DMS53 (cell line): ENCODE measurements around the gene BTBD10.
"Not testable (repeated sequence)": the region's sequence is repeated elsewhere in the genome, so short reads cannot be mapped to it uniquely, and the experiment has no call there.

Experiments used
- DNase-seq: peaks from one replicate; lab custom pipeline; 2025; lab: John Stamatoyannopoulos, UW

The BTBD10 gene

DNA sequence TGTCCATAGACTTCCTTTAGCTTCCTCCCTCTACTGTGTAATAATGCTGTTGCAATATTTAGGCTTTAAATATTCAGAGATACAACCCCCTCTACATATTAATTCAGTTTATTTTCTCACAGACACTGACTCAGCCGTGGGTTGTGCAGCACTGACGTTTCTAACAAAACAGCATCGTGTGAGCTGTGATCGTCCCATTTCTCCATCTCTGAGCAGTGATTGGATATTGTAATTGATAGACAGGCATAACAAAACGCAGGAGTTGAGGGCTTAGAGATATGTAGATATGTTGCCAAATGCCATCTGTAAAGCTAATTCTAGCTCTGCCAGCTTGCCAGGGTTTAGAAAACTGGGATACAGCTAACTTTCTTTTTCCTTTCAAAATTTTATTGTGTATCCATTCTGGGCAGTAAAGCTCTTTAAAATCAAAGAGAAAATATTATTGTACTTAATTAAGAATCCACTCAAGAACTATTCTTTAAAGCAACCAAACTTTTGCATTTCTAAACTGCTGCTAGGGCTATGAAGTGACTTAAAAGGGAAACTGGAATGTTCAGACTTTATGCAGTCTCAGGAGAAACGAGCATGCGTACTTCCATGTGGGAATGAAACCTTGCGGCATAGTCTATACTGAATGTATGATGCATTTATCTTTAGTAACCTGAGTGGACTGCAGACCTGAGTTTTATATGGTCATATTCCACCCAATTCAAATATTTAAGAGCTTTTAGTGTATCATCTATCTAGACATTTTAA, 22.7 kb downstream of the BTBD10 start:
- peak; percentile 62 for DNase-seq

- DNase-seq: no peak
These were observed 24.7 kb downstream of the BTBD10 start for GRCh38 chr11:13438291-13438690.

GRCh38 chr11:13436836-13437235, 26.2 kb downstream of the BTBD10 start:
- not testable (repeated sequence) for DNase-seq

DNA sequence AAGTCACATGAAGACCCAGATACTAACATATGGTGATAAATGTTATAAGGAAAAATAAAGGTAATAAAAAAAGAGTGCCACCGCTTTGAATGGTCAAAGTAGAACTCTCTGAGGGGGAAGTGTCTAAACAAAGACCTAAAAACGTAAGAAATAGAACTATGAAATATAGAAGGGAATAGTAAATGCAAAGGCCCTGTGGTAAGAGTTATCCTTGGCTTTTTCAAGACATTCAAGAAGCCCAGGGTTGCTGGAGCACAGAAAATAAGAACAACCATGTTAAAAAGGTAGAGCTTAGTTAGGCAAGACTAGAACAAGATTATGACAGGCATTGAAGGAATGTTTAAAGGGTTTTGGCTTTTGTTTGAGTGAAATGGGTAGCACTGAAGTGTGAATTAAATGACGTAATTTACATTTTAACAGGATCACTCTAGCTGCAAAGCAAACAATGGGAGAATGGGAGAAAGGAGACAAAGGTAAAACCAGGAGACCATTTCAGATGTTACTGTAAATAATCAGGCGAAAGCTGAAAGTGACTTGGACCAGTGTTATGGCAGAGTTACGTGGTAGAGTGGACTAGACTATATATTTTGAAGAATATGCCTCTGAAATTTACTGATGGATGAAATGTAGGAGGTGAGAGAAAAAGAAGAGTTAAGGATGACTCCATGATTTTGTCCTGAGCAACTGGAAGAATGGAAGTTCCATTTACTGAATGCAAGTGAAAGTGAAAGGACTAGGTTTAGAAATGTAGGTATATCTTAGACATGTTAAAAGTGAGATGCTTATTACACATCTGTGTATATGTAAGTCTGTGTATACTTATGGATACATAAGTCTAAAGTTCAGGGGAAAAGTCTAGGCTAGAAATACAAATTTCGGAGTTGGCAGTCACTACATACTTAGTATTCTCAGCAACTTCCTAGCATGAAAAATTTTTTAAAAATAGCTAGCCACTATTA, 28.5 kb downstream of the BTBD10 start:
- peak; percentile 28 for DNase-seq

GRCh38 chr11:13433437-13433836, 29.6 kb downstream of the BTBD10 start:
- no peak for DNase-seq

DNA sequence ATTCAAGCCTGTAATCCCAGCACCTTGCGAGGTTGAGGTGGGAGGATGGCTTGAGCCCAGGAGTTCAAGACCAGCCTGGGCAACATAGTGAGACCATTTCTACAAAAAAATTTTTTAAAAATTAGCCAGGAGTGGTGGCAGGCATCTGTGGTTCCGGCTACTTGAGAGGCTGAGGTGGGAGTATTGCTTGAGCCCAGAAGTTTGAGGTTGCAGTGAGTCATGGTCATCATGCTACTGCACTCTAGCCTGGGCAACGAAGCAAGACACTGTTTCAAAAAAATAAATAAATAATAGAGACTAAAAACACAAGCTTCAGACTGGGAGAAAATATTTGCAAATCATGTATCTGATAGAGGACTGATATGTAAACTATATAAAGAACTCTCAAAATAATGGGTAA, 33.2 kb downstream of the BTBD10 start:
- no peak for DNase-seq

- no peak for DNase-seq
These were observed 33.7 kb downstream of the BTBD10 start for GRCh38 chr11:13429288-13429687.

GRCh38 chr11:13427440-13427839, 35.6 kb downstream of the BTBD10 start:
- no peak for DNase-seq

GRCh38 chr11:13423372-13423771, 39.6 kb downstream of the BTBD10 start:
- DNase-seq: no peak

- no peak for DNase-seq
These were observed 41.5 kb downstream of the BTBD10 start for GRCh38 chr11:13421561-13421960.

DNA sequence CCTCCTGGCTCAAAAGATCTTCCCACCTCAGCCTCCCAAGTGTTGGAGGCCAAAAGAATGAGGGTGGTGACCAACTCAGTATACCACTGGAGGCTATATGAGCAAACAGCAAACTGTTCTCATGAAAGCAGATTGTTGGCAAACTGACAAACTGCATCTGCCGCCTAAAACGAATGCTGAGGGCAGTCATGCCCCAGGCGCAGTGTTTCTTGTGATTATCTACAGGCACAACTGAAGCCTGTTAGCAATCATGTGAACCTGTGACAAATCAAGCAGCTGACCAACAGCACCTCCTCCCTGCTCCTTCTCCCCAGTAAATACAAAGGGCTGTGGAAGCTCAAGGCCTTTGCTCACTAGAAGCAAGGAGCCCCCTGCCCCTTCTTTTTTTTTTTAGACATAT, 47.8 kb downstream of the BTBD10 start:
- DNase-seq: no peak

DNA sequence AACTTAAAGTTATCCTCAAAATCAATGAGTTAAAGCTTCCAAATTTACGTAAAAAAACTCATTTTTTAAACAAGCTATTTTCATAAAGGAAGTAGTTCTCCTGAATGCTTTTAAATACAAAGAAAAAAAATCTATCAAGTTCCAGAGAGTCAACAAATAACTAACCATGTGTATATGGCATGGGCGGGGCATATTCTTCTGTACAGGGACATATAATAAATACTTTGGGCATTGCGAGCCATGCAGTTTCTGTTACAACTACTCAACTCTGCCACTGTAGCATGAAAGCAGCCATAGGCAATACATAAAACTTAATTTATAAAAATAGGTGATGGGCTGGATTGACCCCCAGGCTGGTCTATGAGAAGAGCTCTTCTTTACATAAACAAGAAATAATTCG, 57.8 kb downstream of the BTBD10 start:
- DNase-seq: no peak

DNA sequence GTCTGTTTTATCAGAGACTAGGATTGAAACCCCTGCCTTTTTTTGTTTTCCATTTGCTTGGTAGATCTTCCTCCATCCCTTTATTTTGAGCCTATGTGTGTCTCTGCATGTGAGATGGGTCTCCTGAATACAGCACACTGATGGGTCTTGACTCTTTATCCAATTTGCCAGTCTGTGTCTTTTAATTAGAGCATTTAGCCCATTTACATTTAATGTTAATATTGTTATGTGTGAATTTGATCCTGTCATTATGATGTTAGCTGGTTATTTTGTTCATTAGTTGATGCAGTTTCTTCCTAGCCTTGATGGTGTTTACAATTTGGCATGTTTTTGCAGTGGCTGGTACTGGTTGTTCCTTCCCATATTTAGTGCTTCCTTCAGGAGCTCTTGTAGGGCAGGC, 64.7 kb downstream of the BTBD10 start:
- not testable (repeated sequence) for DNase-seq

- peak; percentile 60 for DNase-seq
These were observed 71.8 kb downstream of the BTBD10 start for GRCh38 chr11:13391217-13391616.

DNA sequence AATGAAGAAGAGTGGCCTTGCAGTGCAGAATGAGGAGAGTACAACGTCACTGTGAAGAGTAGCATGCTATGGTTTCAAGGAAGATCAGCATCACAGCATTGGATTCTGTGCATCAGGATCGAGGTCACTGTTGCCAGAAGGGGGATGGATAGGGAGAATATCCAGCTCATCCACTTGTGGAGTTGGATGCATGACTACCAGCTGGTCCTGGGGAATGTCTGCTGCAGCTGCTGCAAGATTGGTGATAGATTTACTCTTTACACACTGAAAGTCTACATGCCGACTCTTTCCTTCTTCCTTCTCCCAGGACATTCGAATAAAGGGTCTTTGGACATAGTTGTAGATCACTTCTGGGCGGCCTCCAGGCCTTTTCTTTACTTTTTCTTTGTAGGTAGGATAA, 74.3 kb downstream of the BTBD10 start:
- peak; percentile 61 for DNase-seq

GRCh38 chr11:13386567-13386966, 76.5 kb downstream of the BTBD10 start:
- peak; percentile 97 for DNase-seq

GRCh38 chr11:13384908-13385640, 77.9 kb downstream of the BTBD10 start:
- peak; percentile 76 for DNase-seq

GRCh38 chr11:13382751-13383150, 80.3 kb downstream of the BTBD10 start:
- DNase-seq: no peak

DNA sequence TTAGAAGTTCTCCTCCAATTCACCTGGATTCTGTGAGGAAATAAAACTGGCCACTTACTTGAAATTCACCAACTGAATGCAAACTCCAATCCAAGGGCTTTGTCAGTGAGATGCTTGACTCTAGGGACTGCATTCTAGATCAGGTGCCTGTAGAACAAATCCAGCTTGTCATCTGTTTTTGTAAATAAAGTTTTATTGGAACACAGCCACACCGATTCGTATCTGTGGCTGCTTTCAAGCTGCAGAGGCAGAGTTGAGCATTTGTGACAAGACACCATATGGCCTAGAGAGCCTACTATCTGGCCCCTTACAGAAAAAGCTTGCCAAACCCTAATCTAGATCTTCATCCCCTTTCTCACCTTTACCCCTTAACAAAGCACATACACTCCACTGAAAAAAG, 82.3 kb downstream of the BTBD10 start:
- no peak for DNase-seq

GRCh38 chr11:13378316-13378715, 84.7 kb downstream of the BTBD10 start:
- no peak for DNase-seq

- DNase-seq: peak; percentile 9
These were observed 86.2 kb downstream of the BTBD10 start for GRCh38 chr11:13376838-13377237.

DNA sequence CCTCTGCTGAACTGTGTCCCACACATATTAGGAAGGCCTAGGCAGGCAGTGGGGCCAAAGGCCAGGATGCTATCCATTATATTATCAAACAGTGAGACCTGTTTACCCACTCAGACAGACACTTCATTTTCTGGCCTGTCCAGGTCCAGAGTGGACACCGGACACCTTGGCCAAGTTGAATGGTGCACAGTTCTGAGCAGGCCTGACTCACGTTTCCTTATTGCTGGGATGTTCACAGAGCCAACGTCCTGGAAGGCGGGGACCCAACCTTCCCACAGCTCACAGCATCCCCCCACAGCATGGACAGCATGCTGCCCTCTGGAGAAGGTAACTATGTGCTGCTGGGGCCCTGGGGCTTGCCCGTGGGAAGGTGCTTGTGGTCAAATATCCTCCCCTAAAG, 86.6 kb downstream of the BTBD10 start:
- no peak for DNase-seq
